Prostate gland (tissue), 2 donors: ENCODE measurements around the gene SORBS1. TPM values are rescaled to one million over a fixed set of nuclear protein-coding genes. Genes with fewer than 3 reads are reported as not detected.
A peak's percentile ranks its signal among the peaks of the same experiment; 100 is the strongest.

ENCODE experiments used
- DNase-seq: peaks from one replicate; pipeline ENCODE4 v3.0.0-alpha.2; 2019; ENCODE audit warnings: low spot score
- H3K27ac ChIP-seq, 2 donors: fragments of 200-600 bp; sonication (generic); 2 replicates each; pipeline ENCODE4 v1.5.1; 2017 to 2019
- H3K27me3 ChIP-seq: fragments of 200-600 bp; sonication (generic); replicated peaks from 2 replicates; pipeline ENCODE4 v1.5.1; 2019; ENCODE audit not compliant: insufficient read depth
- H3K36me3 ChIP-seq, 2 donors: fragments of 200-600 bp; sonication (generic); 1 replicate in 1 of 2; 2 replicates in 1 of 2; pipeline versions ENCODE4 v1.5.1 to v1.8.1; 2017 to 2019
- H3K4me1 ChIP-seq: fragments of 200-600 bp; sonication (generic); replicated peaks from 2 replicates; pipeline ENCODE4 v1.5.1; 2019
- H3K4me3 ChIP-seq, 2 donors: fragments of 200-600 bp; sonication (generic); 2 replicates each; pipeline ENCODE4 v1.5.1; 2017 to 2019
- H3K9me3 ChIP-seq: fragments of 200-600 bp; sonication (generic); 2 replicates; pipeline ENCODE4 v1.5.1; 2017
- CTCF ChIP-seq, 4 experiments: fragments of 200-600 bp in 2 of 4; fragments of 450-650 bp in 2 of 4; sonication (generic) in 2 of 4; IDR thresholded peaks; 1 replicate in 3 of 4; 2 replicates in 1 of 4; pipeline ENCODE4 v1.5.1; 2016 to 2019; ENCODE audit warnings: antibody characterized with exemption in 4 of 4, mild to moderate bottlenecking in 2 of 4, moderate library complexity in 2 of 4
- POLR2A ChIP-seq: fragments of 450-650 bp; IDR thresholded peaks from one replicate; pipeline ENCODE4 v1.6.1; 2016; ENCODE audit warnings: antibody characterized with exemption, mild to moderate bottlenecking
- POLR2AphosphoS5 ChIP-seq: sonication (generic); formaldehyde crosslinking; IDR thresholded peaks from one replicate; pipeline ENCODE4 v1.6.1; 2017; ENCODE audit warnings: antibody characterized with exemption
- WGBS: methylation state at CpG from one replicate; pipeline ENCODE4 v1.1.5; 2018; 5-methylcytosine and 5-hydroxymethylcytosine counted together
- intact Hi-C: fragments of 100-400 bp; cut with DNase I; formaldehyde crosslinking; loops from one replicate; pipeline ENCODE4 v1.14.2; 2022
- total RNA-seq, 2 donors: library from RNA; depleted of rRNA; stranded (reverse); fragments of >200 nt; gene quantifications; one replicate each; pipeline ENCODE4 v1.1.0, GENCODE V29; 2016

The SORBS1 gene
- total RNA-seq, 2 donors from 2014 or later, result 84.6 to 189 TPM

DNA sequence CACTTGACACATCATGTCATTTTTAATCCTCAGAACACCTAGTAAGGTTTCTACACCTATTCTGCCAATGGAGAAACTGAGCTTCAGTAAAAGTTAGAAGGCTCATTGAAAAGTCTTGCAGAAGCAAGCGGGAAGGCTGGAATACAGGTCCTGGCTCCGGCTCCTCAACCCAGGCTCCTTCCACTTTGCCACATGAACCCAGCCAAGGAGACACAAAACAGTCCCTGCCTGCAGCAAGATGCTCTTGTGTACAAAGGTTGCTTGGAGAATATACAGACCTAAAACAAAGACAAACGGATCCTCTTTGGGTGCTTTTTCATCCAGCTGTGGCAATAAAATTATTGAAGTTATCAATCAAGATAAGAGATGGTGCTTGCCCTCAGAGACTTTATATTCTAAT is 106.8 kb downstream of the SORBS1 start:
- WGBS, result 79% methylated on average over 3 of the region's 3 CpGs
- Histone ChIP-seq H3K27me3 (no peaks in the 10 kb centered on the region), H3K4me3 (no peak overlapping the region), H3K9me3 (no peaks in the 10 kb centered on the region), H3K4me1 (no peaks in the 10 kb centered on the region), H3K27ac (peak overlapping the region in 1 of 2 donors; percentile 26), H3K36me3 (no peaks in the 10 kb centered on the region)
- TF ChIP-seq POLR2A (no peak), CTCF (IDR thresholded peaks at IDR 0.05) (no peak), POLR2AphosphoS5 (no peak)
- DNase-seq, result no peak
- intact Hi-C loops, result loop anchor here (5.0 kb wide), 1 partner anchor 63 kb away; no protein-coding TSS in a partner anchor

- Histone ChIP-seq H3K4me3 (no peak overlapping the region), H3K36me3 (no peaks in the 10 kb centered on the region), H3K27ac (peak overlapping the region; percentile 49 to 61), H3K27me3 (no peaks in the 10 kb centered on the region), H3K9me3 (no peaks in the 10 kb centered on the region), H3K4me1 (no peaks in the 10 kb centered on the region)
- 51% methylated on average over 4 of the region's 4 CpGs for WGBS
- intact Hi-C loops, result loop anchor here (5.0 kb wide), 1 partner anchor 65 kb away; no protein-coding TSS in a partner anchor
- no peak for DNase-seq
- TF ChIP-seq POLR2AphosphoS5 (no peak), POLR2A (no peak), CTCF (IDR thresholded peaks at IDR 0.05) (no peak)
Observed at GRCh38 chr10:95451568-95452524, 109.3 kb downstream of the SORBS1 start.

- intact Hi-C loops, result loop anchor here (5.0 kb wide), 1 partner anchor 66 kb away; no protein-coding TSS in a partner anchor
- no peaks in the 10 kb centered on the region for H3K36me3 ChIP-seq
- H3K4me1 ChIP-seq, result no peaks in the 10 kb centered on the region
- no peaks in the 10 kb centered on the region for H3K9me3 ChIP-seq
- no peak overlapping the region for H3K4me3 ChIP-seq
- TF ChIP-seq CTCF (IDR thresholded peaks at IDR 0.05) (no peak), POLR2AphosphoS5 (peak; percentile 68), POLR2A (no peak)
- peak overlapping the region; percentile 72 to 76 for H3K27ac ChIP-seq
- WGBS, result 35% methylated on average over 5 of the region's 5 CpGs
- H3K27me3 ChIP-seq, result no peaks in the 10 kb centered on the region
- no peak for DNase-seq
Observed at GRCh38 chr10:95451150-95451549, 110.0 kb downstream of the SORBS1 start.

DNA sequence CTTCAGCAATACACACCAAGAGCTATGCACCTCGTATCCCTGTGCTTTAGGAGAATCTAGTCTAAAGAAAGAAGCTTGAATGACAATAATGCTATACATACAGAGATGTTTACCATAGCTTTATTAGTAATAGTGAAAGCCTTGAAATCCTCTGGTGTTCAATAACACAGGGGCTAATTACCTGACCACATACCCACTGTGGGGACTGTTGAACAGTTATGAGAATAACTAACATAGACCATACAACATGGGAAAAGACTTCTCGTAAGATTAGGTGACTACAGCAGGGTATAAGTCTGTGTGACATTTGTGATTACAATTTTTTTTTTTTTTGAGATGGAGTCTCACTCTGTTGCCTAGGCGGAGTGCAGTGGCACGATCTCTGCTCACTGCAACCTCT is 111.0 kb downstream of the SORBS1 start:
- peak overlapping the region; percentile 72 to 76 for H3K27ac ChIP-seq
- WGBS, result 90% methylated on average over 4 of the region's 4 CpGs
- TF ChIP-seq POLR2AphosphoS5 (no peak), POLR2A (no peak), CTCF (IDR thresholded peaks at IDR 0.05) (no peak)

More for the DNA sequence above, 111.0 kb downstream of the SORBS1 start:
- no peaks in the 10 kb centered on the region for H3K4me1 ChIP-seq
- intact Hi-C loops, result loop anchor here (5.0 kb wide), 1 partner anchor 67 kb away; no protein-coding TSS in a partner anchor
- H3K36me3 ChIP-seq, result no peaks in the 10 kb centered on the region
- no peak for DNase-seq
- H3K27me3 ChIP-seq, result no peaks in the 10 kb centered on the region
- H3K4me3 ChIP-seq, result no peak overlapping the region
- no peaks in the 10 kb centered on the region for H3K9me3 ChIP-seq
